ENCODE data around the gene NEK1. TPM values are rescaled to one million over a fixed set of nuclear protein-coding genes. Genes with fewer than 3 reads are reported as not detected.
"Not testable (repeated sequence)": the region's sequence is repeated elsewhere in the genome, so short reads cannot be mapped to it uniquely, and the experiment has no call there.

Gene NEK1
- total and polyA plus RNA-seq, 2 of the 8 experiments (the other 6 are each of a cell fraction or from before 2014, with no cell fraction given), result 3.9 to 11.7 TPM

- TF ChIP-seq ATF3 (IDR thresholded peaks at IDR 0.05; ENCODE audit: insufficient read depth, low read depth, low read length) (no peak), SAP30 (IDR thresholded peaks at IDR 0.05; ENCODE audit: insufficient read depth, insufficient replicate concordance, low read length) (no peak), TAF7 (optimal IDR thresholded peaks at IDR 0.05; ENCODE audit: borderline replicate concordance, low read depth, low read length) (no peak), HDAC6 (IDR thresholded peaks at IDR 0.05; ENCODE audit: low read depth, low read length) (no peak), JUND (IDR thresholded peaks at IDR 0.05; ENCODE audit: low read length) (no peak)
Observed at GRCh38 chr4:169458575-169458974, 153.8 kb downstream of the NEK1 start (continued).

DNA sequence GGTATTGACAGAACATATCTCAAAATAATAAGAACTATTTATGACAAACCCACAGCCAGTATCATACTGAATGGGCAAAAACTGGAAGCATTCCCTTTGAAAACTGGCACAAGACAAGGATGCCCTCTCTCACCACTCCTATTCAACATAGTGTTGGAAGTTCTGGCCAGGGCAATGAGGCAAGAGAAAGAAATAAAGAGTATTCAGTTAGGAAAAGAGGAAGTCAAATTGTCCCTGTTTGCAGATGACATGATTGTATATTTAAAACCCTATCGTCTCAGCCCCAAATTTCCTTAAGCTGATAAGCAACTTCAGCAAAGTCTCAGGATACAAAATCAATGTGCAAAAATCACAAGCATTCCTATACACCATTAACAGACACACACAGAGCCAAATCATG, 159.7 kb downstream of the NEK1 start:
- H3K79me1 ChIP-seq (ENCODE audit: low read depth, low read length); H2BK15ac ChIP-seq (ENCODE audit: low read length); H2BK12ac ChIP-seq (ENCODE audit: low read depth, low read length); FAIRE-seq; H4K8ac ChIP-seq (ENCODE audit: extremely low read depth, insufficient read depth, low read length); H2BK20ac ChIP-seq (ENCODE audit: low read length); CTCF ChIA-PET (ENCODE audit: partially characterized antibody); H3K4me1 ChIP-seq (replicated peaks in 1 of 4; ENCODE audit: control insufficient read depth in 3 of 4, insufficient read depth in 4 of 4, low read length in 3 of 4); H3K79me2 ChIP-seq (ENCODE audit: control insufficient read depth in 1 of 2, insufficient read depth in 2 of 2, low read length in 2 of 2); H2AFZ ChIP-seq (ENCODE audit: low read length); H3K4me3 ChIP-seq (ENCODE audit: extremely low read depth in 1 of 4, insufficient read depth in 2 of 4, low read depth in 3 of 4, low read length in 4 of 4); H3K27me3 ChIP-seq (replicated peaks in 1 of 4; ENCODE audit: control insufficient read depth in 3 of 4, extremely low read depth in 1 of 4, insufficient read depth in 3 of 4, low read length in 3 of 4); H4K20me1 ChIP-seq (replicated peaks in 1 of 2; ENCODE audit: control insufficient read depth in 1 of 2, insufficient read depth in 2 of 2, low read length in 2 of 2); H3K27ac ChIP-seq (ENCODE audit: low read depth, low read length); POLR2A ChIA-PET (ENCODE audit: partially characterized antibody); H3K9me3 ChIP-seq (ENCODE audit: insufficient read depth in 2 of 2, low read depth in 1 of 2, low read length in 1 of 2); H3K14ac ChIP-seq (ENCODE audit: insufficient read length); H2BK120ac ChIP-seq (replicated peaks; ENCODE audit: low read depth, low read length); H3K4ac ChIP-seq (replicated peaks; ENCODE audit: insufficient read length, low read depth, low read length); H2BK5ac ChIP-seq (ENCODE audit: low read depth, low read length); H4K5ac ChIP-seq (ENCODE audit: insufficient read length, low read depth, low read length); H3K23me2 ChIP-seq (ENCODE audit: low read depth, low read length); H3K18ac ChIP-seq (ENCODE audit: extremely low read depth, low read length); H3K4me2 ChIP-seq (ENCODE audit: insufficient read depth in 1 of 2, low read depth in 2 of 2, low read length in 2 of 2); H3K56ac ChIP-seq (replicated peaks; ENCODE audit: insufficient read length, low read depth, low read length); H2AK5ac ChIP-seq (ENCODE audit: low read depth, low read length); DNase-seq (ENCODE audit: low read depth in 1 of 2, low spot score in 2 of 2); H3K23ac ChIP-seq (ENCODE audit: insufficient read length); H3K9ac ChIP-seq (replicated peaks in 1 of 4; ENCODE audit: extremely low read depth in 1 of 4, low read depth in 3 of 4, low read length in 3 of 4); H4K91ac ChIP-seq (replicated peaks; ENCODE audit: insufficient read length, low read length); H3K36me3 ChIP-seq (ENCODE audit: control insufficient read depth in 2 of 4, insufficient read depth in 4 of 4, low read length in 3 of 4): not testable (repeated sequence)
- 92% methylated on average over 1 of the region's 1 CpG; no CpG with 5 or more reads in 1 of the 2 experiments for WGBS, 2 experiments (ENCODE audit: extremely low coverage in 1 of 2, insufficient coverage in 1 of 2, insufficient read length in 1 of 2, insufficient replicate concordance in 2 of 2, low coverage in 1 of 2, low lambda C conversion rate in 2 of 2, missing lambda C conversion rate in 1 of 2)
